HG03108 (cell line): ENCODE data around the gene DDX24.

Experiments used
- ATAC-seq: cut with Tn5 transposase; IDR thresholded peaks from one replicate; pipeline ENCODE4 v1.9.1; 2021; ENCODE audit warnings: moderate library complexity; ENCODE audit not compliant: unreplicated experiment

Gene DDX24

DNA sequence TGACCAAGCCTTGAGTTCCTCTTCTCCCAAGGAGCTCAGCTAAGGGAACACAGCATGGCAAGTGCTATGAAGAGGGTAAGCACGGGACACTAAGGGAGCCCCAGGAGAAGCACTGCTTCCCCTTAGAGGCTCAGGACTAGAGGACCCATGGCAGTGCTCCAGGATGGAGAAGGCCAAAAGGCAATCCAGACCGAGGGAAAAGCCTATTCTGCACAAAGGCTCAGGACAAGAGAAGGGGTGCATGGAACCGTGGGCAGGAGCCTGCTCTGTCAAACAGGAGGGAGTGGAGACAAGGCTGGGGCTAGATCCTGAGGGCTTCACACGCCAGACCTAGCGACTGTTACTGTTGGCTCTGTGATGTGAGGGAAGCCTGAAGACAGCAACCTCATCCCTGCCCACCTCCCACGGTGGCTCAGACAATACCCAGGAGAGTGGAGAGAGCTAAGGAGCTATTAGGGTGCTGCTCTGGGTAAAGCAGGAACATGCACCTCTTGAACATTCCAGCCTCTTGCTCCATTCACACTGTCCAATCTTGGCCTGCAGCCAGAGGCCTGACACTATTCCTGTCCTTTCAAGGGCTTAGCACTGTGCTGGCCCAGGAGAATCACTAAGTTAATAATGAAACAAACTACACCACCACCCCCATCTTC lies 30.6 kb downstream of the DDX24 start:
- no peak for ATAC-seq

GRCh38 chr14:94049625-94050023 lies 31.4 kb downstream of the DDX24 start:
- no peak for ATAC-seq

DNA sequence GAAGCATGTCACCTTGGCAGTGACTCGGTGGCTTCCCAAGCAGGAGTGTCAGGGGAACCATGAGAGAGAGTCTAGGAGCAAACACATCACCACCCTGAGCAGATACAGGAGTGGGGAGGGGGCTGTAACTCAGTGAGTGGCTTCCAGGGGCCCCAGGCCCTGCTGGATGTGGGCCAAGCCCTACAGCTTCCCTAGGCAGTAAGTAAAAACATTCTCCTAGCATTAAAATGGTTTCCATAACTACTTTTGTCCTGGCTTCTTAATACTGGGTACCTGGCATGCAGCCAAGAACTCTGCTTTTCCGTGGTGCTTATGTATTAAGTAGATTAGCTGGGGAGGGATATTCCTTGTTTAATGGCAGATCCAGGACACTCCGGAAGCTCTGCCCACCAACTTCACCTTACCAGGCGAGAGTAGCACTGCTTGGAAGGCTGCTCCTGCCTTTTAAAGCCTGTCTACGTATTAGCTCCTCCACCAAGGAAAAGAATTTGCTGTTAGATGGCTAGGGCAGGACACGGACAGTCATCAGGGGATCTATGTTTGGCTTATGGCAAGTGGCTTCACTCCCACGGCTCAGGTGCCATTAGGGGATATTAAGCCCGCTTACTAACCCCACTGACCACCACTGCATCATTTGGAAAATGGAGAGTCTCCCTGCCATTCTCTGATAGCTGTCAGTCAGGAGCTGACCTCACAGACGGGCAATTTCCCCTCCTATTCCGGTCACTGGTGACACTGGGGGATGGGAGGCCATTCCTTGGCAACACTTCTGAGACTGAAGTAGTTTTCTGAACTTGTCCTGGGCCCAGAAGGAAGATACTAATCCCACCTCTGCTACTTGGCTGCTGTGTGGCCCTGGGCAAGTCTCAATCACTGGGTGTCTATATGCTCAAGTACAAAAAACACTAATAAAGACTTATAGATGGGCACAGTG lies 32.0 kb downstream of the DDX24 start:
- ATAC-seq = no peak

DNA sequence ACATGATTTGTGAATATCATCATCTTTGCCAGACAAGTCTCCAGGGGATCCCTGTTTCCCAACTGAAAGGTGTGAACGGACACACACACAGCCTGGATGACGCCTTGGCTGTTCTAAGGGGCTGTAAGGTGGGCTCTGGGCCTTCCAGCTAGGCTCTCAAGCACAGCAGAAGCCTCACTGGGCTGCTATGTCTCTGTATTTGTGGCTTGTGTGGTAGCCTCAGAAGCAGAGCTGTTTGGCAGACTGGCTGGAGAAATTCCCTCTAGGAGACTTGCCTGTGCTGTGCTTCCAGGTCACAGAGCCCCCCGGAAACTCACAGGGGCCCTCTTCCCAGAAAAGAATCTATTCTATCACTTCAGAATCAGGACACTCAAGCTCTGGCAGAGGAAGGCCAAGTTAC lies 33.4 kb downstream of the DDX24 start:
- ATAC-seq = no peak

- no peak for ATAC-seq
Measured at GRCh38 chr14:94046696-94047250, 34.2 kb downstream of the DDX24 start.

GRCh38 chr14:94045563-94046345 lies 35.2 kb downstream of the DDX24 start:
- ATAC-seq = no peak

GRCh38 chr14:94045101-94045500 lies 35.9 kb downstream of the DDX24 start:
- no peak for ATAC-seq

DNA sequence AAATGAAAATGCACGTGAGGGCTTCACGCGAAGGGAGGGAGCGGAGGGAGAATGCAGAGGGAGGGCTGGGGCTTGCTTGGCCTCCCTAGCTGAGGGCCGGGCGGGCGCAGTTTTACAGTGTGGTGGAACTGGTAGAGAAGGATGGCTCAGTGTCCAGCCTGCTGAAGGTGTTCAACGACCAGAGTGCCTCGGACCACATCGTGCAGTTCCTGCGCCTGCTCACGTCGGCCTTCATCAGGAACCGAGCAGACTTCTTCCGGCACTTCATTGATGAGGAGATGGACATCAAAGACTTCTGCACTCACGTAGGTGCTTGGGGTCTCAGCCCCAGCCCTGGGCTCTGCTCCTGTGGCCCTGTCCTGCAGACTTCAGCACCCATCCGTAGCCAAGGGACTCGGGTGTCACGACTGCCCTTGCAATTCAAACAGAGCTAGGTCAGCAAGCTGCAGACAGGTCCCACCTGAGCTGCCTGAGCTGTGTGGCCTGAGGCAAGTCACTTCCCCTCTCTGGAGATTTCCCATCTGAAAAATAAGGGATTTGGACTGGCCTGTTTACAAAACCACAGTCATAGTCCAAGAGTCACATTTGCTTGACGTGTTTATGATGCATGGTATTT lies 36.4 kb downstream of the DDX24 start:
- ATAC-seq = no peak

DNA sequence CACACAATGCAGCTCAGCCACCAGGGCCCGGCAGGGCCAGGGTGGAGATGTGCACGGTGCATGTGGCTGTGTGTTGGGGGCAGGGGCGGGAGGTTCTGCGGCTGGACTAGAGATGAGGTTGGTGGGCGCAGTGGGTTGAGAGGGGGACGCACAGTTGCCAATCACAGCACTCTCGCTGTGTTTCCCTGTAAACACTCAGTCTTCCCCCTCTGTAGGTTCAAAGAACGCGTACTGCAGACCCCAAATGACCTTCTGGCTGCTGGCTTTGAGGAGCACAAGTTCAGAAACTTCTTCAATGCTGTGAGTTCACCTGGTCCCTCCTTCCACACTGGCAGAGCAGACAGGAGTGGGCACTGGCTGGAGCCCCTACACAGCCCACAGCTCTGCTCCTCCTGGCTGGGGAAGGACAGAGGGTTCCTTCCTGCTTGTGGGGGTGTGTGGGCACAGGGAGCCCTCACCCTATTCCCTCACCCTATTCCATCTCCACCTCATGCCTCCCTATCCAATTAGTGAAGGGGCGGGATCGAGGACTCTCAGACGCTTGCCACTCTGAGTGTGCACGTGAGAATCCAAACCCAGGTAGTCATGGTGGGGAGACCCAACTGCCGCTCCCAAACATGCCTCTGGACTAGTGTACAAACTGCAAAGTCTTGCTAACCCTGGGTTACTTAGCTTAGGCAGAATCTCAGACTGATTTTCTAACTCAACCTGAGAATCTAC lies 37.1 kb downstream of the DDX24 start:
- no peak for ATAC-seq

- ATAC-seq = no peak
Measured at GRCh38 chr14:94043111-94043755, 37.8 kb downstream of the DDX24 start.

GRCh38 chr14:94042433-94043091 lies 38.4 kb downstream of the DDX24 start:
- no peak for ATAC-seq

DNA sequence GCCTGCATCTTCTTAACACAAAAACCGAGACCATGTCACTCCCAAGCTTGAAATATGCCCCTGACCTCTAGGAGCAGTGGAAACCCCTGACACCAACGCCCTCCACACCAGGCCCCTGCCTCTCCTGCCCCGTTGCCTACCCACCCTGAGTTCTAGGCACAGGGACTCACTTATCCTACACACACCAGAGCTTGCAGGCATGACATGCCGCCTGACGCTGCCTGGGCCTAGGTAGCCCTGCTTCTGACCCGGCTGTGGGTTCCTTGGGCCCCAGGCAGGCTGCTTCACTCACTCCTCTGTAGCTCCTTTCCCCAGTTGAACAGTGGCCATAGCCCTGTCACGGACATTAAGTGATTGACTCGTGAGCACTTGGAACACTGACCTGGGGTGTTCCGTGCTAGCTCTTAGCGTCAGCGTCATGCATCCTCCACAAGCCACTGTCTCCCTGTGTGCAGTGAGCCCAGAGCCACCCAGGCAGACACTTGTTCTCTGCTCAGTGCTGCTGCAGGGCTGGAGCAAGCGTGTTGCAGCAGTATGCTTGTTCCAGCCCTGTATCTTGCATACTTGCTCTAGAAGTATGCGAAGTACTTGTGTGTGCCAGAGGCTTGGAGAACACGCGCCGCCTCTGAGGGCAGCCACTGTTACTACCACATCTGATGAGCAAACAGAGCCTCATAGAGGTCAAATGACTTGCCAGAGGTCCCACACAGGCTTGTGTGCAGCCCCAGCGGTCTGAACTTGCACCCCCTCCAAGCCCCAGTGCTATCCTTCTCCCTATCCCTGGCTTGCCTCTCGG lies 39.3 kb downstream of the DDX24 start:
- ATAC-seq = no peak

DNA sequence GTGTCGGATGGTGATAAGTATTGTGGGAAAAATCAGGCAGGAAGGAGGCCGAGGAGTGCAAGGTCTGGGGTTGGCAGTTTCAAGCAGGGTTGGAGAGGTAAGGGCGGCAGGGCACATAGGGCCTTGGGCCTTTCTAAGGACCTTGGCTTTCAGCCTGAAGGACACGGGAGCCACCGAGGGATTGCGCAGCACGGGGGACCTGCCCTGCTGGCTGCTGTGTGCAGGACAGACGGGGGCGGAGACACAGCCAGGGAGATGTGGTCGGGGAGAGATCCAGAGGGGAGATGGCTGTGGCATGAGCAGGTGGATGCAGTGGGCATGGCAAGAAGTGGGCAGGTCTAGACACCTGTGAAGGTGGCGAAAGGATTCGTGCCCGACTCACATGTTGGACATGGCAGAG lies 40.2 kb downstream of the DDX24 start:
- no peak for ATAC-seq

DNA sequence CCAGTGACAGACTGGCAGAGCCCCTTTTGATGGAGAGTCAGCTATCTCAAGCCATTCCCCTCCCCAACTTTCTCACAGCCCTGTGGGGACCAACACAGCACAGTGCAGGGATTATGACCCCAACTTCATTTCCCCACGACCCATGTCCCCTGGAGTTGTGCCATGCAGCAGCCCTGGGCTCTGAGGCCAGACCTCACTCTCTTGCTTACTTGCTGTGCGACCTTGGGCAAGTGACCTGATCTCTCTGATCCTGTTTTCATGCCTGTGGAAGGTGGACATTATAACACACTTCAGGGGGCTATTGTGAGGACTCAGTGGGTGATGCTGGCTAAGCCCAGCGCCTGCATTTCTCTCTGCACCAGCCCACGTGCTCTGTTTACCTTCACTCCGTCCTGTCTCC lies 40.8 kb downstream of the DDX24 start:
- ATAC-seq = no peak

DNA sequence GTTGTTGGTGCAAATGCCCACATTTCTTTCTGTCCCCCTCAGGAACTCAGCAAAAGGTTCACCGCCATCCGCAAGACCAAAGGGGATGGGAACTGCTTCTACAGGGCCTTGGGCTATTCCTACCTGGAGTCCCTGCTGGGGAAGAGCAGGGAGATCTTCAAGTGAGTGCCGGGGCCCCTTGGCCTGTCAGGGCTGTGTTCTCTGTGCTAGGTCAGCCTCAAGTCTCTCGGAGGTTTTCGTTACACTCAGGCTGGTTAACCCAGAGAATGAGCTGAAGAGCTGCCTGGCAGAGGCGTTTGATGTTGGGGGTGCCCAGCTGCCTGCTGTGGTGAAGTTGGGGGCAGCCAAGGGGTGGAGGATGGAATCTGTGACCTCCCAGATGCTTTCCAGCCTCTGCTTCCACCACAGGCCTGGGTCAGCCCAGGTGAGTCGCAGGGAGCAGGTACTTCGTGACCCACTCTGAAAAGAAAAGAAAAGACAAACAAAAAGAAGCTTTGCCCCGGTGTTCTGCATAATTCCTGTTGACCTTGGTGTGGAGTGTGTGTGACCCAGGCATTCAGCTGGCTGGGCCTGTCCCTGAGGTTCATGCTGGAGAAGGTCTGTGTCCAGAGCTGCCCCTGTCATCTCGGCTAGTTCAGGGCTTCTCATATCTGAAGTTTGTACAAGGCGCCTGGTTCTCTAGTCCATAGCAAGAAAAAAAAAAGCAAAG lies 41.9 kb downstream of the DDX24 start:
- no peak for ATAC-seq

GRCh38 chr14:94038510-94038909 lies 42.5 kb downstream of the DDX24 start:
- no peak for ATAC-seq

GRCh38 chr14:94037954-94038353 lies 43.0 kb downstream of the DDX24 start:
- no peak for ATAC-seq
